Neural crest cell (in vitro differentiated cells): ENCODE measurements around the gene HMCN1. TPM values are rescaled to one million over a fixed set of nuclear protein-coding genes. Genes with fewer than 3 reads are reported as not detected.

Source experiments
- DNase-seq: peaks from one replicate; pipeline ENCODE4 v3.0.0; 2021; ENCODE audit warnings: low read depth, mixed read lengths, low spot score
- H3K27ac Mint-ChIP-seq: one replicate; pipeline ENCODE4 v1.8.0; 2021; ENCODE audit warnings: mild to moderate bottlenecking, mixed read lengths; ENCODE audit not compliant: unreplicated experiment
- H3K27me3 Mint-ChIP-seq: 2 replicates; pipeline ENCODE4 v1.8.0; 2021; ENCODE audit warnings: low read depth, mild to moderate bottlenecking, mixed read lengths
- H3K36me3 Mint-ChIP-seq: 2 replicates; pipeline ENCODE4 v1.8.0; 2021; ENCODE audit warnings: low read depth, mild to moderate bottlenecking, mixed read lengths
- H3K4me1 Mint-ChIP-seq: 2 replicates; pipeline ENCODE4 v1.8.0; 2021; ENCODE audit warnings: mixed read lengths
- H3K4me3 Mint-ChIP-seq: one replicate; pipeline ENCODE4 v1.8.0; 2021; ENCODE audit warnings: mild to moderate bottlenecking, mixed read lengths
- H3K9me3 Mint-ChIP-seq: 2 replicates; pipeline ENCODE4 v1.8.0; 2021; ENCODE audit warnings: mixed read lengths
- total RNA-seq: library from RNA; stranded (reverse); gene quantifications from 2 replicates; pipeline ENCODE4 v1.2.1, GENCODE V29; 2021
- TF ChIP-seq, protein P1 (sequence below): fragments of 200-600 bp; sonication (generic); conservative IDR thresholded peaks from 2 replicates; pipeline ENCODE4 v1.5.0; 2021; ENCODE audit warnings: antibody characterized with exemption, mild to moderate bottlenecking

The HMCN1 gene
- total RNA-seq, 1 donor from 2014 or later = 16.6 TPM

- TF ChIP-seq, protein P1, sequence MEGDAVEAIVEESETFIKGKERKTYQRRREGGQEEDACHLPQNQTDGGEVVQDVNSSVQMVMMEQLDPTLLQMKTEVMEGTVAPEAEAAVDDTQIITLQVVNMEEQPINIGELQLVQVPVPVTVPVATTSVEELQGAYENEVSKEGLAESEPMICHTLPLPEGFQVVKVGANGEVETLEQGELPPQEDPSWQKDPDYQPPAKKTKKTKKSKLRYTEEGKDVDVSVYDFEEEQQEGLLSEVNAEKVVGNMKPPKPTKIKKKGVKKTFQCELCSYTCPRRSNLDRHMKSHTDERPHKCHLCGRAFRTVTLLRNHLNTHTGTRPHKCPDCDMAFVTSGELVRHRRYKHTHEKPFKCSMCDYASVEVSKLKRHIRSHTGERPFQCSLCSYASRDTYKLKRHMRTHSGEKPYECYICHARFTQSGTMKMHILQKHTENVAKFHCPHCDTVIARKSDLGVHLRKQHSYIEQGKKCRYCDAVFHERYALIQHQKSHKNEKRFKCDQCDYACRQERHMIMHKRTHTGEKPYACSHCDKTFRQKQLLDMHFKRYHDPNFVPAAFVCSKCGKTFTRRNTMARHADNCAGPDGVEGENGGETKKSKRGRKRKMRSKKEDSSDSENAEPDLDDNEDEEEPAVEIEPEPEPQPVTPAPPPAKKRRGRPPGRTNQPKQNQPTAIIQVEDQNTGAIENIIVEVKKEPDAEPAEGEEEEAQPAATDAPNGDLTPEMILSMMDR = no peak
- Mint-ChIP-seq H3K27me3 (no peaks in the 10 kb centered on the region), H3K9me3 (peaks cover 4% of the 10 kb centered on the region), H3K4me3 (no peak overlapping the region), H3K27ac (no peak overlapping the region), H3K36me3 (peaks cover 13% of the 10 kb centered on the region), H3K4me1 (no peaks in the 10 kb centered on the region)
- no peak for DNase-seq
Observed at GRCh38 chr1:186027621-186028020, 293.4 kb downstream of the HMCN1 start.

DNA sequence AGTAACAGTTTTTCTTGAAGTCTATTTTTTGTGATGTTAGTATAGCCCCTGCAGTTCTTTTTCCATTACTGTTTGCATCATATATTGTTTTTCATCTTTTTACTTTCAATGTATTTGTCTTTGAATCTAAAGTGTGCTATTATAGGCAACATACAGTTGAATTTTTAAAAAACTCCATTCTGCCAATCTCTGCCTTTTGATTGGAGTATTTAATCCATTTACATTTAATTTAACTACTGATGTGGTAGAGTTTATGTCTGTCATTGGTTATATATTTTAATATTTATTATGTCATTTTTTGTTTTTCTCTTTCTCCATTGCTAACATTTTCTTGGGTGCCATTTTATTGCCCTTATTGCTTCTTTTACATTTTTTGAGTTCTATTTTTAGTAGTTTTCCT is 296.3 kb downstream of the HMCN1 start:
- H3K9me3 Mint-ChIP-seq = peaks cover 4% of the 10 kb centered on the region
- no peak overlapping the region for H3K4me3 Mint-ChIP-seq
- no peak for DNase-seq
- peaks cover 12% of the 10 kb centered on the region for H3K36me3 Mint-ChIP-seq
- TF ChIP-seq, protein P1 = no peak
- no peaks in the 10 kb centered on the region for H3K27me3 Mint-ChIP-seq
- H3K4me1 Mint-ChIP-seq = peaks cover 8% of the 10 kb centered on the region
- H3K27ac Mint-ChIP-seq = no peak overlapping the region

DNA sequence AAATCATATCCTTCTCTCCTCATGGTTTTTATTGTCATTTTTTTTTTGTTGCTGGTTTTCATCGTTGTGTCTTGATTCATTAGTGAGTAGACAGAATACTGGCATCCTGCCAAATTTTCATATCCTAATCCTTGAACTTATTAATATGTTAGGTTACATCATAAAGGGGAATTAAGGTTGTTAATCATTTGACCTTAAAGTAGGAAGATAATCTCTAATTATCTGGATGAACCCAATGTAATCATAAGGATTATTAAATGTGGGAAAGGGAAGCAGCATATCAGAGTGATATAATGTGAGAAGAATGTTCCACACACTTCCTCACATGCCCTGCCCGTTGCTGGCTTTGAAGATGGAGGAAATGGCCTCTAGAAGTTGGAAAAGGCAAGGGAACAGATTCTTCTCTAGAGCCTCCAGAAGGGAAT is 299.7 kb downstream of the HMCN1 start:
- peaks cover 8% of the 10 kb centered on the region for H3K4me1 Mint-ChIP-seq
- H3K36me3 Mint-ChIP-seq = peaks cover 11% of the 10 kb centered on the region

DNA sequence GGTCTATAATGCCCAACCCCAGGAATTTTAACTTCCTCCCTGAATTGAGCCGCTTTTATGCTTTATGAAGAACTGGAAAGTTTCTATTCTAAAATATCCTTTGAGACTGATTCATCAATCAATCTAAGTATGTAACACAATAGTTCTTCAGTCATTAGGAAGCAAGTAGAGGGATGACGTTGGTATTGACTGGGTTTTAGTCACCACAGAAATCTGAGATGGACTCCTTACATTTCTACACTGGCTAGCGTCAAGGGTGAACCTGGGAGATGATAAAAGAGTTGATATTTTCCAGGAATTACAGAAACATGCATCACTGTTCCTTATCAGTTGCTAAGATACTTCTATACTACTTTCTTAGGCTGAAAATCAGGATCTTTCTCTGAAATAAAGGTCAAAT is 308.0 kb downstream of the HMCN1 start:
- peaks cover 5% of the 10 kb centered on the region for H3K9me3 Mint-ChIP-seq
- no peak for DNase-seq
- H3K27me3 Mint-ChIP-seq = no peaks in the 10 kb centered on the region
- H3K36me3 Mint-ChIP-seq = peaks cover 7% of the 10 kb centered on the region
- no peak overlapping the region for H3K27ac Mint-ChIP-seq
- no peaks in the 10 kb centered on the region for H3K4me1 Mint-ChIP-seq
- no peak overlapping the region for H3K4me3 Mint-ChIP-seq
- TF ChIP-seq, protein P1 = no peak

More for the DNA sequence above, 299.7 kb downstream of the HMCN1 start:
- no peak overlapping the region for H3K4me3 Mint-ChIP-seq
- TF ChIP-seq, protein P1 = no peak
- no peaks in the 10 kb centered on the region for H3K27me3 Mint-ChIP-seq
- DNase-seq = no peak
- peaks cover 7% of the 10 kb centered on the region for H3K9me3 Mint-ChIP-seq
- no peak overlapping the region for H3K27ac Mint-ChIP-seq

GRCh38 chr1:186043296-186043695 is 309.1 kb downstream of the HMCN1 start:
- TF ChIP-seq, protein P1 = no peak

More at GRCh38 chr1:186043296-186043695, 309.1 kb downstream of the HMCN1 start:
- Mint-ChIP-seq H3K27me3 (no peaks in the 10 kb centered on the region), H3K4me1 (no peaks in the 10 kb centered on the region), H3K9me3 (peaks cover 5% of the 10 kb centered on the region), H3K4me3 (no peak overlapping the region), H3K36me3 (peaks cover 7% of the 10 kb centered on the region), H3K27ac (no peak overlapping the region)
- DNase-seq = no peak
